Measurements from ENCODE around the gene PRSS27. TPM values are rescaled to one million over a fixed set of nuclear protein-coding genes. Genes with fewer than 3 reads are reported as not detected.

PRSS27 gene
- total and polyA plus RNA-seq, 2 of the 8 experiments (the other 6 are each of a cell fraction or from before 2014, with no cell fraction given), result 1.3 to 7.5 TPM

DNA sequence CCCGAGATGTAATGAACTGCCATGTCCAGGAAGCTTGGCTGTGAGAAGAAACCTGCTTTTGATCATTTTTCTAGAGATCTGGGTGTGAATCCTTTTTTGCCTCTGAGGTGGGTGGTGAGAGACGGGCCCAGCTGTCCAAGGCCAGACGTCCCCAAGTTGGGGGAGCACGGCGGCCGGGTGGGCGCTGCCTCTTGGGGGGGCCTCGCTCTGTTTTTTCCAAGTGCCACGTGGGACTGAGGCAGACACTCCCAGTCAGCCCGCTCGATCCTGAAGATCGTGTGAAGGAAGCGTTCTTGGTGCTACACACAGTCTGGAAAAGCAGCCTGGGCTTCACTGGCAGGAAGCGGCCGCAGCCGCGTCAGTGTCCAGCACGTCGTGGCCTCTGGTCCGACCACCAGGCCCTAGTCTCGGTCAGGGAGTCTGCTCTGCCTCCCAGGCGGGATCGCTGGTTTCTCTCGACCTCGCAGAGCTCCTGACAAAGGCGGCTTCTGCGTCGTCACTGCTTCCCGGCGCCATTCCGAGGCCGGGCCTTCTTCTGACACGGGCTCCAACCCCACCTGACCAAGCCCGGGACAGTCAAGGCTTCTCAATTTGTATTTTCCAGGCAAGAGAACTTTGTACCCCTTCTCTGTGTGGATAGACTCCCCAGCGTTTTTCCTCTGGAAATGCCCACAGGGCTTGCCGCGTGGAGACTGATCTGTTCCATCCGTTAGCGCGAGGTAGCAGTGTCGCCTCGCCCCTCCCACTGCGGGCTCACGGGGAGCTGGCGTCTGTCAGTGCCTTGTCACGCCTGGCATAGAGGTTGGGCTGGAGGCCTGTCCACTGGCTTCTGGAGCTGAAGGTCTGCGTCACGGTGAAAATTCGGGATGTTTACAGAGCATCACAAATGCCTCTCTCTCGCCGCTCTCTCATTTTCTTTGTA, 12.4 kb downstream of the PRSS27 start:
- Histone ChIP-seq H3K4me3 (ENCODE audit: extremely low read depth in 1 of 4, insufficient read depth in 2 of 4, low read depth in 3 of 4, low read length in 4 of 4) (no peak overlapping the region), H3K4me2 (ENCODE audit: insufficient read depth in 1 of 2, low read depth in 2 of 2, low read length in 2 of 2) (no peak overlapping the region), H2BK5ac (ENCODE audit: low read depth, low read length) (no peak overlapping the region), H2BK15ac (ENCODE audit: low read length) (no peak overlapping the region), H2AFZ (ENCODE audit: low read length) (no peak overlapping the region), H3K4me1 (replicated peaks in 1 of 4; ENCODE audit: control insufficient read depth in 3 of 4, insufficient read depth in 4 of 4, low read length in 3 of 4) (no peaks in the 10 kb centered on the region), H3K79me2 (ENCODE audit: control insufficient read depth in 1 of 2, insufficient read depth in 2 of 2, low read length in 2 of 2) (no peaks in the 10 kb centered on the region), H2BK120ac (replicated peaks; ENCODE audit: low read depth, low read length) (no peak overlapping the region), H3K14ac (ENCODE audit: insufficient read length) (no peak overlapping the region), H3K36me3 (ENCODE audit: control insufficient read depth in 2 of 4, insufficient read depth in 4 of 4, low read length in 3 of 4) (peaks cover 4 to 20% (median 11%) of the 10 kb centered on the region in 4 experiments; a peak in 5 of 8 replicates), H4K20me1 (replicated peaks in 1 of 2; ENCODE audit: control insufficient read depth in 1 of 2, insufficient read depth in 2 of 2, low read length in 2 of 2) (peaks cover 4 to 23% of the 10 kb centered on the region in 2 experiments), H3K27ac (ENCODE audit: low read depth, low read length) (no peak overlapping the region), H3K56ac (replicated peaks; ENCODE audit: insufficient read length, low read depth, low read length) (no peak overlapping the region), H4K8ac (ENCODE audit: extremely low read depth, insufficient read depth, low read length) (no peak overlapping the region), H3K18ac (ENCODE audit: extremely low read depth, low read length) (no peak overlapping the region), H3K79me1 (ENCODE audit: low read depth, low read length) (no peaks in the 10 kb centered on the region), H3K4ac (replicated peaks; ENCODE audit: insufficient read length, low read depth, low read length) (no peak overlapping the region), H2BK12ac (ENCODE audit: low read depth, low read length) (no peak overlapping the region), H2AK5ac (ENCODE audit: low read depth, low read length) (no peak overlapping the region), H3K23me2 (ENCODE audit: low read depth, low read length) (peaks cover 2% of the 10 kb centered on the region; the same call in 1 of the 2 replicates), H4K91ac (replicated peaks; ENCODE audit: insufficient read length, low read length) (no peak overlapping the region), H2BK20ac (ENCODE audit: low read length) (no peak overlapping the region), H3K9me3 (ENCODE audit: insufficient read depth in 2 of 2, low read depth in 1 of 2, low read length in 1 of 2) (no peaks in the 10 kb centered on the region), H3K23ac (ENCODE audit: insufficient read length) (no peak overlapping the region), H4K5ac (ENCODE audit: insufficient read length, low read depth, low read length) (no peak overlapping the region), H3K27me3 (replicated peaks in 1 of 4; ENCODE audit: control insufficient read depth in 3 of 4, extremely low read depth in 1 of 4, insufficient read depth in 3 of 4, low read length in 3 of 4) (no peaks in the 10 kb centered on the region), H3K9ac (replicated peaks in 1 of 4; ENCODE audit: extremely low read depth in 1 of 4, low read depth in 3 of 4, low read length in 3 of 4) (no peak overlapping the region)
- no peak for FAIRE-seq
- 91% methylated on average over 47 of the region's 51 CpGs; no CpG with 5 or more reads in 1 of the 2 experiments for WGBS, 2 experiments (ENCODE audit: extremely low coverage in 1 of 2, insufficient coverage in 1 of 2, insufficient read length in 1 of 2, insufficient replicate concordance in 2 of 2, low coverage in 1 of 2, low lambda C conversion rate in 2 of 2, missing lambda C conversion rate in 1 of 2)
- POLR2A ChIA-PET (ENCODE audit: partially characterized antibody), result interaction anchor here (0.8 to 3.4 kb wide), 4 partner anchors 9 to 61 kb away, joined by 3 to 9 read pairs (median 6); partner anchors contain the start of gene PRSS27
- no peak for DNase-seq (ENCODE audit: low read depth in 1 of 2, low spot score in 2 of 2)
- CTCF ChIA-PET (ENCODE audit: partially characterized antibody), result interaction anchor here (0.6 to 1.8 kb wide), 2 partner anchors 8 to 356 kb away, joined by 3 read pairs; no protein-coding TSS in a partner anchor
- TF ChIP-seq SIRT6 (IDR thresholded peaks at IDR 0.05; ENCODE audit: low read length) (no peak), TAF1 (IDR thresholded peaks at IDR 0.05; ENCODE audit: low read depth, low read length) (no peak), HDAC6 (IDR thresholded peaks at IDR 0.05; ENCODE audit: low read depth, low read length) (no peak), FOSL1 (IDR thresholded peaks at IDR 0.05; ENCODE audit: insufficient read depth, low read depth, low read length) (no peak), CHD2 (IDR thresholded peaks at IDR 0.05; ENCODE audit: low read length) (no peak), TCF12 (IDR thresholded peaks at IDR 0.05; ENCODE audit: low read depth, low read length) (no peak), USF2 (IDR thresholded peaks at IDR 0.05; ENCODE audit: low read length) (no peak), RAD21 (IDR thresholded peaks at IDR 0.05 in 1 of 2, conservative IDR thresholded peaks at IDR 0.05 in 1 of 2; ENCODE audit: low read depth in 2 of 2, low read length in 2 of 2) (no peak), RXRA (IDR thresholded peaks at IDR 0.05; ENCODE audit: insufficient read depth, low read depth, low read length) (no peak), TEAD4 (IDR thresholded peaks at IDR 0.05; ENCODE audit: low read depth, low read length) (no peak), CEBPB (IDR thresholded peaks at IDR 0.05; ENCODE audit: low read depth, low read length) (no peak)
